Liver (tissue), 9 donors: Measurements from ENCODE around the gene GAS7. TPM values are rescaled to one million over a fixed set of nuclear protein-coding genes. Genes with fewer than 3 reads are reported as not detected.

Experiments used
- DNase-seq: peaks from one replicate; pipeline ENCODE4 v3.0.0-alpha.2; 2017; ENCODE audit warnings: low spot score
- H3K27ac ChIP-seq, 2 donors: one replicate each; pipeline ENCODE4 v1.7.0; 2013; ENCODE audit warnings: inconsistent platforms in 2 of 2, low read length in 2 of 2, control low read depth in 1 of 2, low read depth in 1 of 2, mild to moderate bottlenecking in 1 of 2
- H3K27me3 ChIP-seq, 4 donors: one replicate each; pipeline versions ENCODE4 v1.6.1 to v1.7.0; 2013; ENCODE audit warnings: low read length in 3 of 4, inconsistent platforms in 1 of 4, mild to moderate bottlenecking in 1 of 4, moderate library complexity in 1 of 4; ENCODE audit not compliant: control insufficient read depth in 4 of 4, insufficient read depth in 4 of 4
- H3K36me3 ChIP-seq, 4 donors: one replicate each; pipeline versions ENCODE4 v1.6.1 to v1.7.0; 2013; ENCODE audit warnings: low read length in 3 of 4, mild to moderate bottlenecking in 3 of 4, low read depth in 1 of 4, moderate library complexity in 1 of 4; ENCODE audit not compliant: control insufficient read depth in 4 of 4, insufficient read depth in 3 of 4
- H3K4me1 ChIP-seq, 4 donors: one replicate each; pipeline versions ENCODE4 v1.6.1 to v1.7.0; 2013; ENCODE audit warnings: low read length in 3 of 4, mild to moderate bottlenecking in 3 of 4, moderate library complexity in 1 of 4; ENCODE audit not compliant: control insufficient read depth in 4 of 4, insufficient read depth in 4 of 4
- H3K4me3 ChIP-seq, 3 donors: one replicate each; pipeline versions ENCODE4 v1.6.1 to v1.7.0; 2013; ENCODE audit warnings: low read length in 3 of 3, control low read depth in 1 of 3, low read depth in 1 of 3, mild to moderate bottlenecking in 1 of 3
- H3K9ac ChIP-seq, 2 donors: one replicate each; pipeline ENCODE4 v1.7.0; 2013; ENCODE audit warnings: low read length in 2 of 2, mild to moderate bottlenecking in 2 of 2, moderate library complexity in 2 of 2, control low read depth in 1 of 2, low read depth in 1 of 2
- H3K9me3 ChIP-seq, 4 donors: one replicate each; pipeline versions ENCODE4 v1.6.1 to v1.7.0; 2013; ENCODE audit warnings: low read length in 3 of 4; ENCODE audit not compliant: control insufficient read depth in 4 of 4
- FOXA1 ChIP-seq: IDR thresholded peaks from 2 replicates; pipeline ENCODE4 v1.6.1; 2016; ENCODE audit warnings: antibody characterized with exemption
- GABPA ChIP-seq, 2 donors: IDR thresholded peaks in 1 of 2; conservative IDR thresholded peaks in 1 of 2; 2 replicates each; pipeline ENCODE4 v1.6.1; 2016; ENCODE audit warnings: antibody characterized with exemption in 2 of 2, mild to moderate bottlenecking in 1 of 2, moderate library complexity in 1 of 2
- HNF4A ChIP-seq, 2 donors: conservative IDR thresholded peaks; 2 replicates each; pipeline ENCODE4 v1.6.1; 2016; ENCODE audit warnings: antibody characterized with exemption in 2 of 2, mild to moderate bottlenecking in 2 of 2
- HNF4G ChIP-seq: IDR thresholded peaks from 2 replicates; pipeline ENCODE4 v1.6.1; 2016; ENCODE audit warnings: antibody characterized with exemption
- JUND ChIP-seq, 2 donors: IDR thresholded peaks; 2 replicates each; pipeline ENCODE4 v1.6.1; 2016; ENCODE audit warnings: antibody characterized with exemption in 2 of 2
- NR2F2 ChIP-seq: IDR thresholded peaks from 2 replicates; pipeline ENCODE4 v1.6.1; 2016; ENCODE audit warnings: antibody characterized with exemption
- RAD21 ChIP-seq, 2 donors: IDR thresholded peaks; 2 replicates each; pipeline ENCODE4 v1.6.1; 2016; ENCODE audit warnings: antibody characterized with exemption in 2 of 2, mild to moderate bottlenecking in 2 of 2
- RXRA ChIP-seq, 2 donors: IDR thresholded peaks; 2 replicates each; pipeline ENCODE4 v1.6.1; 2017 to 2018; ENCODE audit warnings: antibody characterized with exemption in 2 of 2, mild to moderate bottlenecking in 1 of 2
- SP1 ChIP-seq: IDR thresholded peaks from 2 replicates; pipeline ENCODE4 v1.6.1; 2018; ENCODE audit warnings: antibody characterized with exemption, mild to moderate bottlenecking
- TAF1 ChIP-seq: conservative IDR thresholded peaks from 2 replicates; pipeline ENCODE4 v1.6.1; 2016; ENCODE audit warnings: antibody characterized with exemption, mild to moderate bottlenecking
- YY1 ChIP-seq: IDR thresholded peaks from 2 replicates; pipeline ENCODE4 v1.6.1; 2016; ENCODE audit warnings: antibody characterized with exemption, mild to moderate bottlenecking
- WGBS: extraction: QIAGEN DNeasy Blood & Tissue Kit; methylation state at CpG from one replicate; pipeline ENCODE4 v1.1.7; 2013; 5-methylcytosine and 5-hydroxymethylcytosine counted together
- polyA plus RNA-seq, 2 donors: library from polyadenylated mRNA; stranded (reverse) in 1 of 2; unstranded in 1 of 2; fragments of 200-250 nt in 1 of 2; fragments of >200 nt in 1 of 2; fragmentation: Nextera tagmentation in 1 of 2; extraction: Ambion mirVana in 1 of 2; gene quantifications; one replicate each; pipeline versions ENCODE4 v1.2.1 to v1.2.3, GENCODE V29; 2013 to 2015
- total RNA-seq, 2 donors: library from RNA; depleted of rRNA; stranded (reverse); fragments of >200 nt; gene quantifications; one replicate each; pipeline ENCODE4 v1.2.3, GENCODE V29; 2014
- TF ChIP-seq, protein P1 (sequence below): IDR thresholded peaks from 2 replicates; pipeline ENCODE4 v1.6.1; 2016; ENCODE audit warnings: antibody characterized with exemption
- TF ChIP-seq, protein P2 (sequence below): fragments of 150-350 bp; IDR thresholded peaks from 2 replicates; pipeline ENCODE4 v1.5.1; 2017; ENCODE audit warnings: improper control_type of control experiment, low read depth, low read length; ENCODE audit not compliant: missing input control
- TF ChIP-seq, protein P3 (sequence below): IDR thresholded peaks from 2 replicates; pipeline ENCODE4 v1.6.1; 2016; ENCODE audit warnings: antibody characterized with exemption, mild to moderate bottlenecking
- TF ChIP-seq, protein P4 (sequence below): IDR thresholded peaks from 2 replicates; pipeline ENCODE4 v1.6.1; 2016; ENCODE audit warnings: antibody characterized with exemption
- donor health status: healthy.
- donor health status: healthy.
- donor health status: healthy.
- donor health status: healthy.
- donor health status: healthy.

GAS7 gene
- total and polyA plus RNA-seq, 4 donors = 0.79 to 6.1 (median 2.5) TPM

DNA sequence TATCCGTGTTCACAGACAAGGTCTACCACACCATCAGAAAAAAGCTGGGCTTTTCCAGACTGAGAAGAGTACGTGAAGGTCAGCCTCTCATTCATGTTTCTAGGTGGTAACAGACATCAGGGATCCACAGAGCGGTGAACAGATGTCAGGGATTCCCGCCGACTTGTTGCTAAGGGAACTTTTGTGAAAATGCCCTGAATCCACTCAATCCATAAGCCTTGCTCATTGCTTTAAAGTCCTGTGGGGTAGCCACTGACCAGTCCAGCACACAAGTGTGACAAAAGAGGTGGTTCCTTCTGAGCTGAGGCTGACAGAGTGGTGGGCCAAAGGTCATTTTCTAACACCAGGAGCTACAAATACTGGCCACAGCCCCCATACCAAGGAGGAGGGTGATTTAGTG lies 5.9 kb downstream of the GAS7 start (continued):
- no peak for TF ChIP-seq GABPA (IDR thresholded peaks at IDR 0.05 in 1 of 2, conservative IDR thresholded peaks at IDR 0.05 in 1 of 2)
- TF ChIP-seq RXRA (IDR thresholded peaks at IDR 0.05) = no peak
- TF ChIP-seq SP1 = no peak

DNA sequence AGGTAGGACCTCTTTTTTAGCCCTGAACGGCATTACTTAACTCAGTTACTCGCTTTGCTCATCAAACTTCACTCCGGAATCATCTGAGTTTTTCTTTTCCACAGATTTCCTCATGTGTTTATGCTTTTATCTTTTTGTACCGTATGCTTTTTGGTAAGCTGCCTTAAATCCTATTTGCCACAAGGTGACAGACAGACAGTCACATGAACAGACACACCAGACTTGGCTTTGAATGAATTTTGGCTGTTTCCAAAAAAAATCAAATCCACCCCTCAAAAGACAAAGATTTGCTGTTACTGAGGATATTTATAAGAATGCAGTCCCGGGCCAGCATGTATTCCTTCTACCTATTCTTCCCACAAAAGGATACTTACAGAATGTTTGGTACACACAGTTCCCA lies 10.9 kb downstream of the GAS7 start:
- DNase-seq = no peak
- TF ChIP-seq, protein P1, sequence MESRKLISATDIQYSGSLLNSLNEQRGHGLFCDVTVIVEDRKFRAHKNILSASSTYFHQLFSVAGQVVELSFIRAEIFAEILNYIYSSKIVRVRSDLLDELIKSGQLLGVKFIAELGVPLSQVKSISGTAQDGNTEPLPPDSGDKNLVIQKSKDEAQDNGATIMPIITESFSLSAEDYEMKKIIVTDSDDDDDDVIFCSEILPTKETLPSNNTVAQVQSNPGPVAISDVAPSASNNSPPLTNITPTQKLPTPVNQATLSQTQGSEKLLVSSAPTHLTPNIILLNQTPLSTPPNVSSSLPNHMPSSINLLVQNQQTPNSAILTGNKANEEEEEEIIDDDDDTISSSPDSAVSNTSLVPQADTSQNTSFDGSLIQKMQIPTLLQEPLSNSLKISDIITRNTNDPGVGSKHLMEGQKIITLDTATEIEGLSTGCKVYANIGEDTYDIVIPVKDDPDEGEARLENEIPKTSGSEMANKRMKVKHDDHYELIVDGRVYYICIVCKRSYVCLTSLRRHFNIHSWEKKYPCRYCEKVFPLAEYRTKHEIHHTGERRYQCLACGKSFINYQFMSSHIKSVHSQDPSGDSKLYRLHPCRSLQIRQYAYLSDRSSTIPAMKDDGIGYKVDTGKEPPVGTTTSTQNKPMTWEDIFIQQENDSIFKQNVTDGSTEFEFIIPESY = no peak
- no peak for TF ChIP-seq GABPA (IDR thresholded peaks at IDR 0.05 in 1 of 2, conservative IDR thresholded peaks at IDR 0.05 in 1 of 2)
- no peak for TF ChIP-seq YY1
- no peak for TF ChIP-seq RAD21 (IDR thresholded peaks at IDR 0.05)
- no peak for TF ChIP-seq NR2F2
- TF ChIP-seq RXRA (IDR thresholded peaks at IDR 0.05) = no peak
- TF ChIP-seq, protein P2, sequence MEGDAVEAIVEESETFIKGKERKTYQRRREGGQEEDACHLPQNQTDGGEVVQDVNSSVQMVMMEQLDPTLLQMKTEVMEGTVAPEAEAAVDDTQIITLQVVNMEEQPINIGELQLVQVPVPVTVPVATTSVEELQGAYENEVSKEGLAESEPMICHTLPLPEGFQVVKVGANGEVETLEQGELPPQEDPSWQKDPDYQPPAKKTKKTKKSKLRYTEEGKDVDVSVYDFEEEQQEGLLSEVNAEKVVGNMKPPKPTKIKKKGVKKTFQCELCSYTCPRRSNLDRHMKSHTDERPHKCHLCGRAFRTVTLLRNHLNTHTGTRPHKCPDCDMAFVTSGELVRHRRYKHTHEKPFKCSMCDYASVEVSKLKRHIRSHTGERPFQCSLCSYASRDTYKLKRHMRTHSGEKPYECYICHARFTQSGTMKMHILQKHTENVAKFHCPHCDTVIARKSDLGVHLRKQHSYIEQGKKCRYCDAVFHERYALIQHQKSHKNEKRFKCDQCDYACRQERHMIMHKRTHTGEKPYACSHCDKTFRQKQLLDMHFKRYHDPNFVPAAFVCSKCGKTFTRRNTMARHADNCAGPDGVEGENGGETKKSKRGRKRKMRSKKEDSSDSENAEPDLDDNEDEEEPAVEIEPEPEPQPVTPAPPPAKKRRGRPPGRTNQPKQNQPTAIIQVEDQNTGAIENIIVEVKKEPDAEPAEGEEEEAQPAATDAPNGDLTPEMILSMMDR = no peak
- TF ChIP-seq, protein P3, sequence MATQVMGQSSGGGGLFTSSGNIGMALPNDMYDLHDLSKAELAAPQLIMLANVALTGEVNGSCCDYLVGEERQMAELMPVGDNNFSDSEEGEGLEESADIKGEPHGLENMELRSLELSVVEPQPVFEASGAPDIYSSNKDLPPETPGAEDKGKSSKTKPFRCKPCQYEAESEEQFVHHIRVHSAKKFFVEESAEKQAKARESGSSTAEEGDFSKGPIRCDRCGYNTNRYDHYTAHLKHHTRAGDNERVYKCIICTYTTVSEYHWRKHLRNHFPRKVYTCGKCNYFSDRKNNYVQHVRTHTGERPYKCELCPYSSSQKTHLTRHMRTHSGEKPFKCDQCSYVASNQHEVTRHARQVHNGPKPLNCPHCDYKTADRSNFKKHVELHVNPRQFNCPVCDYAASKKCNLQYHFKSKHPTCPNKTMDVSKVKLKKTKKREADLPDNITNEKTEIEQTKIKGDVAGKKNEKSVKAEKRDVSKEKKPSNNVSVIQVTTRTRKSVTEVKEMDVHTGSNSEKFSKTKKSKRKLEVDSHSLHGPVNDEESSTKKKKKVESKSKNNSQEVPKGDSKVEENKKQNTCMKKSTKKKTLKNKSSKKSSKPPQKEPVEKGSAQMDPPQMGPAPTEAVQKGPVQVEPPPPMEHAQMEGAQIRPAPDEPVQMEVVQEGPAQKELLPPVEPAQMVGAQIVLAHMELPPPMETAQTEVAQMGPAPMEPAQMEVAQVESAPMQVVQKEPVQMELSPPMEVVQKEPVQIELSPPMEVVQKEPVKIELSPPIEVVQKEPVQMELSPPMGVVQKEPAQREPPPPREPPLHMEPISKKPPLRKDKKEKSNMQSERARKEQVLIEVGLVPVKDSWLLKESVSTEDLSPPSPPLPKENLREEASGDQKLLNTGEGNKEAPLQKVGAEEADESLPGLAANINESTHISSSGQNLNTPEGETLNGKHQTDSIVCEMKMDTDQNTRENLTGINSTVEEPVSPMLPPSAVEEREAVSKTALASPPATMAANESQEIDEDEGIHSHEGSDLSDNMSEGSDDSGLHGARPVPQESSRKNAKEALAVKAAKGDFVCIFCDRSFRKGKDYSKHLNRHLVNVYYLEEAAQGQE = no peak
- TF ChIP-seq JUND (IDR thresholded peaks at IDR 0.05) = no peak
- no peak for TF ChIP-seq TAF1
- TF ChIP-seq HNF4G = no peak
- no peak for TF ChIP-seq HNF4A (conservative IDR thresholded peaks at IDR 0.05)
- TF ChIP-seq, protein P4, sequence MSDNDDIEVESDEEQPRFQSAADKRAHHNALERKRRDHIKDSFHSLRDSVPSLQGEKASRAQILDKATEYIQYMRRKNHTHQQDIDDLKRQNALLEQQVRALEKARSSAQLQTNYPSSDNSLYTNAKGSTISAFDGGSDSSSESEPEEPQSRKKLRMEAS = no peak
- TF ChIP-seq FOXA1 = no peak

More for the DNA sequence above, 10.9 kb downstream of the GAS7 start:
- Histone ChIP-seq H3K27ac (no peak overlapping the region), H3K4me3 (no peak overlapping the region), H3K9ac (no peak overlapping the region), H3K27me3 (no peaks in the 10 kb centered on the region), H3K9me3 (no peaks in the 10 kb centered on the region), H3K4me1 (no peaks in the 10 kb centered on the region), H3K36me3 (no peaks in the 10 kb centered on the region)
- 71% methylated on average over 5 of the region's 5 CpGs for WGBS
